HG02798 (cell line): ENCODE data around the gene IGFBP2.

Experiments used
- ATAC-seq: cut with Tn5 transposase; IDR thresholded peaks from one replicate; pipeline ENCODE4 v1.9.1; 2021; ENCODE audit warnings: mild to moderate bottlenecking; ENCODE audit not compliant: unreplicated experiment, poor library complexity

The IGFBP2 gene

GRCh38 chr2:216680951-216681629 is 47.9 kb downstream of the IGFBP2 start:
- ATAC-seq, result no peak

DNA sequence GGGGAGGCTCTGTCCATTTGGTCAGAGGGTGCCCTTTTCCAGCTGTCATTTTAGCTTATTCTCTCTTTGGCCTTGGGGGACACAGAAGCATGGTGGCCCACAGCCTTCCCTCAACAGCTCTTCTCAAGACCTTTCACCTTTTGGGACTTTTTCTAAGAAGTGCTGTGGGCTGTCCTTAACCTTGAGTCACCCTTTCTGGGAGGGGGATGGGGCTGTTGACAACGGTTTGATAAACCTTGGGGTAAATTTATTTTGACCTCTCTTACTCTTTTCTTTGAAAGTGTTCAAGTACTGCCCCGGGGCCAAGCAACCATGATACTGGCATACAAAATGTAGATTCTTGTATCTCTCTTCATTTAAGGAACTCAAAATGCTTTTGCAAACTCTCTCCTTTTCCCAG is 48.5 kb downstream of the IGFBP2 start:
- no peak for ATAC-seq

- ATAC-seq, result no peak
These were observed 50.6 kb downstream of the IGFBP2 start for GRCh38 chr2:216683846-216684245.

GRCh38 chr2:216685327-216685875 is 52.2 kb downstream of the IGFBP2 start:
- ATAC-seq, result no peak

- ATAC-seq, result no peak
These were observed 53.9 kb downstream of the IGFBP2 start for GRCh38 chr2:216687111-216687510.

- no peak for ATAC-seq
These were observed 54.4 kb downstream of the IGFBP2 start for GRCh38 chr2:216687646-216688045.

DNA sequence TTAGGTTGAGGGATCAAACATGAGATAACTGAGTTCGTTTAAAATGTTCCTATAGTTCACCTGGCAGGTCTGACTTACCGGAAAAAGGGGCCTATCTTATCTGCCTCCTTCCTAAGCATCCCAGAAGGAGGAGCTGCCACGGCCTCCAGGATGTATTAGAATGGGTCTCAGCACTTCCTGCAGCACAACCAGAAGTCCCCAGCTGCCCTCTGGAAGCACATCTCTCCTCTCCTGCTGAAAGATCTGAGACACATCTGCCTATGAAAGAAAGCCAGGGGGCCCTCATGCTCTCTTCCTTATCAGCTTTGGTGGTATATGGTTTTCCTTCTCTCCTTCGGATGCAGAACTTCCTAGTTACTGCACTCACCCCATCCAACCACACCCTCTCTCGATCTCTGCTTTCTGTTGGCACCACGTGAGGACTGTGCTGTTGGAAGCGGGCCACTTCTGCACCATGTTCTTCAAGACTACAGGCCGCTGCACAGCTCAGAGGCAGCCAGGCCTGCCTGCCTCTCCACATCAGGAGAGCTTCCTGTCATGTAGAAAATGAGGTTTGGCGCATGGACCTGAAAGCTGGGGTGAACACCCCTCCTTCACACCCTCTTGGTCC is 55.6 kb downstream of the IGFBP2 start:
- ATAC-seq, result no peak

DNA sequence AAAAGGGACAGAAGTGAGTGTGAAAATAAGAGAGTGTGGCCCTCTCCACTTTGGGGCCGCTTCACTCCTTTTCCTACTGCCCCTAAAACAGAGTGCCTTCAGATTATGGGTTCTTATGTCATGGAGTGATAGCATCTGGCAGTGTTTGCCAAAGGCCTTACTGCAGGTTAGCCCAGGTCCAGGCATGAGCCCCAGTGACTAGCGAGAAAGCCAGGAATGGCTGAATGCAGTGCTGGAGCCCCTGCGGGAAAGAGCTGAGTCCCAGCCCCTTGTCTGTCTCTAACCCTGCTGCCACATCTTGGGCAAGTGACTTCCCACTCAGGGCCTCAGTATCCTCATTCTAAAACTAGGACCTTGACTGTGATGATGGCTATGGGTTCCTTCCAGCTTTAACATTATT is 56.2 kb downstream of the IGFBP2 start:
- no peak for ATAC-seq

DNA sequence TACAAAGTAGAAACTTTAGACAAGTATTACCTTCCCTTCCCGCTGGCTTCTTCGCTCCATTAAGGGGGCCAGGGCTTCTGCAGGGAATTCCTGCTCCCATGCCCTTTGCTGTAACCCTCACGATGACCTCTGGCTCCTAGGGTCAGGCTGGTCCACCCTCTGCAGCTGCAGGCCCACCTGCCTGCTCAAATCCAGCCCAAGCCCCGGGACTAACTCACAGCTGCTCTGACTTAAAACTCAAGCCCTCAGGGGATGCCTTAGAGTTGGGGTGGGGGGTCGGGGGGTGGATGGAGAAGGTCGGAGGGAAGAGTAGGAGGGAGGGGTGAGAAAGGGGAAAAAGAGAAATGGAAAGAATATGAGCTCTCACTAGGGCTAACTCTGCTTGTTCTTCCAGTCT is 57.2 kb downstream of the IGFBP2 start:
- no peak for ATAC-seq

DNA sequence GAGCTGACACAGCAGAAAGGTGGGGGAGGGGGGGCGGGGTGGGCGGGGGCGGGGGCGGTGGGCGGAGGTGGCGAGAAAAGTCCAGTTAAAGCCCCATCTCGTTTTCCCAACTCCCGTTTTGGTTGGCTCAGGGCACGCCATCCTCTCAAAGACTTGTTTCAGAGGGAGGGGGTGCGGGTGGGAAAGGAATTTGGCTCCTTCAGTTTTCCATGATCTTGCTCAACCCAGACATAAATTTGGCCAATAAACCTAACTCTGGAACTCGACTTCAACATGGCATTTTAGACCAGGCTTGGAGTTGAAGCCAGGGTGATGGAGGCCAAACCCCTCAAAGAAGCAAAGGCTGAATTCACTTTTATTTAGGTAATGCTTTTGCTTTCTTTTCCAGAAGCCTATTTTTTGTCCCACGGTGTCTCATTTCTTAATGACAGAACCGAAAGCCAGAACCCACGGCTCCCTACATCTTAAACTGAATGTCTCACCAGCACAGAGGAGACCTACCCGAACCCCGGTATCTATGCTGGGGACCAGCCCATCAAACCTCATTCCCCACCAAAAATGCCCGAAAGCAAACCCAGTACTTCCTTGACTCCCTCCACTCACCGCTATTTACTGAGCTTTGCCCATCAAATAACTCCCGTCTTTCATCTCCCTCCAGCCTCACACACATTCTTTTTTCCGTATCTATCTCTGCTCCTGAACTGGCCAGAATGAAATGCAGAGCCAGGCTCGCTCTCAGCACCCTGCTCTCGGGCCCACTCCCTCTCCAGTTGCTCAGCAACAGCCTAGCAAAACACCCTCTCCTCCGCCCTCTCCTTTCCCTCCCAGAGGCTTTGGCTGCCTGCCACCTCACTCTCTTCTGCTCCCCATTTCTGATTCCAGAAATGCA is 57.9 kb downstream of the IGFBP2 start:
- no peak for ATAC-seq

GRCh38 chr2:216692636-216693413 is 59.6 kb downstream of the IGFBP2 start:
- ATAC-seq, result peak; percentile 55

DNA sequence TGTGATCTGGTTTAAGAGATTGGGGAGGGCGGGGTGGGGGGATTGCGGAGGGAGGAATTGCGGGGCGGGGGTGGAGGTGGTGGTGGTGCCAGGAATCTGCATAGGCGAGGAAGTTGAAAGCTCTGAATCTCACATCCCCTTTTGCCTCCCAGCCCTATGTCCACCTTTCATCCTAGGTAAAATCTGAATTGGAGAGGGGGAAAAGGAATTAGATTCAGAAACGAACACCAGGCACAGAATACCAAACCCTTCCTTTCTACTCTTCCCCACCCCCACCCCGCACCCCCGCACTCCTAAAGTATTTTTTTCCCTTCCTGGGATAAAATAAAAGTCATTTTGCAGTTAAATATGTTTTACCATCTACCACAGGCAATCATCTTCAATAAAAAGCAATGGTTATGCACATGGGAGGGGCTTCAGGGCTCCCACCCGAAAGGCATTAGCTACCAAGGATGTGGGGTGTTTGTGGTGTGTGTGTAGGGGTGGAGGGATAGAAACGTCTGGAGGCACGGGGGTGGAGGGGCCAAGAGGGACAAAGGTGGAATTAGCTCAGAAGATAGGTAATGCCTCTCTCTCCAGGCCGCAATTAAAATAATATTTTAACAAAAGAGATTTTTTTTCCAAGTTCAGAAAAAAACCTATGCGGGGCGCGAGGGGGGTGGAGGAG is 60.3 kb downstream of the IGFBP2 start:
- no peak for ATAC-seq

DNA sequence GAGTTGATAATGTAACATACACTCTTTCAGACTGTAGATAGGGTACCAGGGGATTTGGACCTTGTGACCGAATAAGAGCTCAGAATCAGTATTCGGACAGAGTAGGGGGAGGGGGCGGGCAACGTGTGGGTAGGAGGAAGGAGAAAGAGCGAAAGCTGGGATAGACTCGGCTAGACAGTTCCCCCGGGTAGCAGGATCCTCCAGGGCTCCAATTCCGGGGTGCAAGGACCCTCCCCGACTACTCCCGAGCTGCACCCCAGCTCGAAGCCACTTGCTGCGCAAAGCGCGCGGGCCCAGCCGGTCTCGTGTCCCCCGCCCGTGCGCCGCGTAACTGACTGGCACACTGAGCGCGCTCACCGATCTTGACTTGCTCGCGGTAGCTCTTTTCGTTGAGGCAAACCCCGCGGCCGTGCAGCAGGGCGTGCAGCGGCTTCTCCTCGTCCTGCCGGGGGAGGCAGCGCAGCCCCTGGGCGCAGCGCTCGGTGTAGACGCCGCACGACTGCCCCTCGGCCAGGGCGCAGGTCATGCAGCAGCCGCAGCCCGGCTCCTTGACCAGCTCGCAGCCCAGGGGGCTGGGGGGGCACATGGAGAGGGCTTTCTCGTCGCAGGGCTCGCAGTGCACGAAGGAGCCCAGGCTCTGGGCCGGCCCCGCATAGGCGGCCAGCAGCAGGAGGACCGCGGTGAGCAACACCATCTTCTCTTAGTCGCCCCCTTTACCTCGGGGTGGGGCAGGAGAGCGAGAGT is 61.0 kb downstream of the IGFBP2 start:
- no peak for ATAC-seq

- ATAC-seq, result no peak
These were observed 61.6 kb downstream of the IGFBP2 start for GRCh38 chr2:216694826-216695217.

GRCh38 chr2:216695401-216695821 is 62.2 kb downstream of the IGFBP2 start, which contains the start of gene IGFBP5:
Gene IGFBP5 (minus strand): TSS chr2:216695549. CDS start chr2:216694775, 774 bp downstream.
- no peak for ATAC-seq

GRCh38 chr2:216696321-216696720 is 63.1 kb downstream of the IGFBP2 start:
- ATAC-seq, result no peak

GRCh38 chr2:216696751-216697560 is 63.7 kb downstream of the IGFBP2 start:
- ATAC-seq, result no peak

DNA sequence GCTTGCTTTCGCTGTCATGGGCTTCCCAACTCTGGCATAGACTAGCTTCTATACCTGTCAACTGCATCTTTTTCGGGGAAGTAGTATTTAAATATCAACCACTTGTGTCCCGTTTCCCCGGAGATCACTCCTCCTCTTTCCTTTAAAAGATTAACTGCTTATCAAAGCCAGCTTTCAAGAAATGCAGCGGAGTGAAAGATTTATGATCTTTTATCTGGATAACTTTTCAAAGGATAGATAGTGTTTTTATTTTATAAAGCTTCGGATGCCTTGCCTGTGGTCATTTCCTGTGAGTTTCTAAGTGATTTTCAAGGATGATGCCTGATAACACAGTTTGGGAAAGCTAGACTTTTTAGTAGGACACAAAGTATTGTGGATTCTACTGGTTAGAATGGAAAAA is 65.1 kb downstream of the IGFBP2 start:
- ATAC-seq, result no peak
